HG03521 (cell line): ENCODE data around the gene MDK.
A peak's percentile ranks its signal among the peaks of the same experiment; 100 is the strongest.

Experiments used
- ATAC-seq: cut with Tn5 transposase; IDR thresholded peaks from one replicate; pipeline ENCODE4 v1.9.1; 2021; ENCODE audit warnings: mild to moderate bottlenecking, moderate library complexity; ENCODE audit not compliant: unreplicated experiment

The MDK gene

DNA sequence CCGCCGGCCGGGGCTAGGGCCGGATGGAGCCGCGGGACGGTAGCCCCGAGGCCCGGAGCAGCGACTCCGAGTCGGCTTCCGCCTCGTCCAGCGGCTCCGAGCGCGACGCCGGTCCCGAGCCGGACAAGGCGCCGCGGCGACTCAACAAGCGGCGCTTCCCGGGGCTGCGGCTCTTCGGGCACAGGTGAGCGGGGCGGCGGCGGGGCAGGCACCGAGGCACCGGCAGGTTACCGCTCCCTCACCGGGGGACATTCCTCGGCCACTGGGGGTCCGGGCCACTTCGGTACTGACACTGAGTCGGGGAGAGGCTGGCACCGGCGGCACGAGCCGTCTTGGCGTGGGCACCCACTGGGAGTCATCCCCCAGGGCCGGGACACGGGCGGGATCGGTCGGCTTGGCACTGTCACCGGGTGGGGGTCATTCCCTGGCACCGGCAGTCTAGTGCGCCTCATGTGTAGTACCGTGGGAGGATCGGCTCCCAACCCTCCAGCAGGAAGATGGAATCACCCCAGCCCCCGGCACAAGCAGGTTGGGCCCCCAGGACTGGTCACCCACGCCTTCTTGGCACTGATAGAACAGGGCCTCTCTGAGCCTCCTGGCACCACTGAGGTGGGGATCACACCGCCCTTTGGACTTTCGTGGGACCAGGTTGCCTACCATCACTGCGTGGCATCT lies 33.7 kb upstream of the MDK start:
- ATAC-seq: no peak

DNA sequence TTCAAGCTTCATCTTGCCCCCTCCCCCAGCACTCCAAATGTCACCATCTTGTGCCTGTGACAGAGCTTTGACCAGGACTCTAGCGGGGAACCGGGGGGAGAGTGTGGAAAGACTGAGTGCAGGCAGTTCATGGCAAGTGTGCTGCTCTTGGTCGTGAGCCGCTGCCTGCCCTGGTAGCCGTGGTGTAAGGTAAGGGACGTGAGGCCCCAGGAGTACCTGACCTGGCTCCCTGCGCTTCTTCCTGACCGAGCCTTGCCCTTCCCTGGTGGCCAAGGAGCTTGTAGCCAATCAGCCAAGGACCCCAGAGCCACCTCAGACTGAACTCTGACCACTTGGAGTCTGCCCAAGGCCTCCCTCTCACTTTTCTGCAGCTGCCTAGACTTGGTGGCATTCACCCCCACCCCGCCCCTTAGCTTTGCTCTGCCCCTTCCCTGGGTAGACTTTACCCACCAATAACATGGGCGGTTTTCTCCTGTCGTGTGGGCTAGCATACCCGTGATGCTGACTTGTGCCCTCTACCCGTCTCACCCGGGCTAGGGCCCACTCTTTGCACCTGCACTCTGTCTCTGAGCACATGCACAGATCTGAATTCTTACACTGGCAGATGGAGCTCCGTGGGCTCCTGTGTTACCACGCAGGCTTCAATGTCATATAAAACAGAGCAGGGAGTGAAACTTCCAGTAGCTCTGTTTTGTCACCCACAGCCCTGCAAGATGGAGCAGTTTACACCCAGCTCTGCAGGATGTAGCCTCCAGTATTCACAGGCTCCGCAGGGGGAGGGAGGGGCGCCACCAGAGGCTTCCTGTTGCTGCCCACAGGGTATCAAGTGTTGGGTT lies 32.7 kb upstream of the MDK start:
- ATAC-seq: no peak

DNA sequence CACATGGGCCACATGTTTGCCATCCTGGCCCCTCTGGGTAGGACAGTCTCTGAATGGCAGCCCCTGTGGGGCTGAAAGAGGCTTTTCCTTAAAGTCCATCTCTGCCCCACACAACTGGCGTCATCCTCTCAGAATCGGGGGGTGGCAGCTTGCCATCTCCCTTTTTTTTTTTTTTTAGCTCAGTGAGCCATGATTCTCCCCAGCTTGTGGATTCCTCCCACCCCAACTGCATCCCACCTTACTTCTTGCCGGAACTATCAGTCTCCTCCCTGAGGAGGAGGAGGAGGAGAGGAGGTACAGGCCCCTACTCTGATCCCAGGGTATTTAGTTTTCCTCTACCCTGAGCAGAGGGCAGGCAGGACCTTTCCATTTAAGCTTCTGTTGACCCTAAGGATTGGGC lies 30.8 kb upstream of the MDK start:
- ATAC-seq: no peak

- no peak for ATAC-seq
These were observed 30.3 kb upstream of the MDK start for GRCh38 chr11:46351148-46351547.

DNA sequence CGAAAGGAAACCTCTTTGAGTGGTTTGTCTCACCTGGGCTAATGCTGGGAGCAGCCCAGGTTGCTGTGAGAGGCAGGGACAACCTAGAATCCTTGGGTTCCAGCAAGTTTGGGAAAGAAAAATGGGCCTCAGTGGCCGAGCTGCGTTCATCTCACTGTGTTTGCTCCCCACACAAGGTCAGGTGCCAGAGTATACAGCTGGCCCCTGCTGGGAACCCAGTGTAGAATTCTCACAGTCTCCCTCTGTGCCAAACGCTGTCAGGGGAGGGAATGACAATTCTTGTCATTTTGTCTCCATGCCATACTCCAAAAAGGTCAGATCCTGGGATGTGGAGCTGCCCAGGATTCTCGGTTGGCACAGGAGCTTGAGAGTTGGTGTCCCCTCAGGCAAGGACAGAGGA lies 29.9 kb upstream of the MDK start:
- ATAC-seq: no peak

GRCh38 chr11:46352063-46352841 lies 29.2 kb upstream of the MDK start:
- ATAC-seq: no peak

DNA sequence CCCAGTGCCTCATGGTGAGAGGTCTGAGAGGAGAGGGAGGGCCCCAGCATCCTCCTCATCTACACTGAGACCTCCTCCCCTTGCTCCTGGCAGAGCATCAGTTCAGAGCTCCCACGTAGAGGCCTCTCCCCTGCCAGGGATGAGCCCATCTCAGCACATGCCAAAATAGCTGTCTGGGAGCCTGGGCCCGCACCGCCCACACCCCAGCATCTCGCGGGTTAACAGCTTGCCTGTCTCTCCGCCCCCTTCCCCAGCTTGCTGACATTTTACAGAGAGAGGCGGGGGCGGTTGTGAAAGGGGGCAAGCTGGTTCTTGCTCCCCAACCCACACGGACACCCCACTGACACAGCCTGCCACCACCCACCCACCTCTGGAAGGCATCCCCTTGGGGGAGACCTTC lies 27.8 kb upstream of the MDK start:
- ATAC-seq: no peak

DNA sequence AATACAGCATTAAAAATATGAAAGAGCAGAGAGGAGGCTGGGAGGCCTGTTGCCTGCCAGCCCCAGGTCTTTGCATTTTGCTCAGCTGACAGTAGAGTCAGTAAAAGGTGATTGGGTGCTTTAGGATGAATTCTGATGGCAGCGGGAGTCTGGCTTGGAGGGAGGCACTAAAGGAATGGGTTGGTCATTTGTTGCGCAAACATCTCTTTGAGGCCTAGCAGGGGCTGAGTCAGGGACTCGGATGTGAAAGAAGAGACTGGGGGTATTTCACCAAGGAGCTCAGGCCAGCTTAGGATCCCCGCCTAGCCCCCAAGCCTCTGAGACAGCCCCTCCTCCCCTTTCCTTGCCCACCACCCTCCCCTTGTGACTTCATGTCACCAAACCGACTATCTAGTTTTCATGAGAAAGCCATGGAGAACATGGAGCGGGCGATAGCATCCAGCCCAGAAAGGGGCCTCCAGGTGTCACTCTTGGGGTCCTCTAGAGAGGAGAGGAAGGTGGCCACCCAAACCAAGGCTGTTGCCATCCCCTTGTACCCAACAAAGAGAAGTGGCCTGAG lies 24.5 kb upstream of the MDK start:
- ATAC-seq: no peak

GRCh38 chr11:46357483-46357936 lies 24.0 kb upstream of the MDK start:
- ATAC-seq: no peak

GRCh38 chr11:46359953-46360352 lies 21.5 kb upstream of the MDK start:
- ATAC-seq: no peak

- ATAC-seq: no peak
These were observed 20.6 kb upstream of the MDK start for GRCh38 chr11:46360878-46361277.

GRCh38 chr11:46361283-46362155 lies 19.9 kb upstream of the MDK start:
- ATAC-seq: peak; percentile 68

DNA sequence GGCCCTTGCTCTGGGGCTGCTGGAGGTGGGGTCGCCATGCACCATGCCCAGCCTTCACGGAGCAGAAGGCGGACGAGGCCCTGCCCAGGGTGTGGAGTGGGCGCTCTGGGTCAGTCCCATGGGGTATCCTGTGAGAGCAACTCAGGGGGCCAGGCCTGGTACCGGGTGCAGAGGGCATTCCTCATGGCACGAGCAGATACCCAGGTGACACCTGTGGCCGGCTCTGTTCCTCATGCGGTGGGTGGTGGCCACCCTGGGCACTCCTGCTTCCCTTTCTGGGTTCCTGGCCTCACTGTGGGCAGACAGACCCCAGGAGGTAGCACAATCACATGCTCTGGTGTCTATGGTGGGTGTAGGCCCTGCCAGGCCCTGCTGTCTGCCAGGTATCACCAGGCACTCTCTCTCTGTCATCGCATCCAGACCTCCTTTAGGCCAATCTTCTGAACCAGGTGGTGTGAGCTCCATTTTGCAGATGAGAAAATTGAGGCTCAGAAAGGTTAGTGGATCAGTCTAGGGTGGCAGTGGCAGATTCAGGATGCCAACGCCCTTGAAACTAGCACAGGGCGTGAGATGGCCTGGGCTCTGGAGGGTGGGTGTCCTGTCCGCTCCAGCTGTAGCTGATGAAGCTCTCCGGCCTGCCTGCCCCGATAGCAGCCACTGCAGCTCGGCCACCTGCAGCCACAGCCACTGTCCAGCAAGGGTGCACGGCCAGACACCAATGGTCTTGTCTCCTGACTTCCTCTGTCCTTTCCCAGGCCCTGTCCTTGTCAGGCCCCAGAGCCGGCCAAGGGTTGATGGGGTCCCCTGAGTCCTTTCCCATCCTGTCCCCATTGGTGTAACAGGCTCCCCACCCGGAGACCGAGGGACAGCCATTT lies 19.1 kb upstream of the MDK start:
- ATAC-seq: no peak

DNA sequence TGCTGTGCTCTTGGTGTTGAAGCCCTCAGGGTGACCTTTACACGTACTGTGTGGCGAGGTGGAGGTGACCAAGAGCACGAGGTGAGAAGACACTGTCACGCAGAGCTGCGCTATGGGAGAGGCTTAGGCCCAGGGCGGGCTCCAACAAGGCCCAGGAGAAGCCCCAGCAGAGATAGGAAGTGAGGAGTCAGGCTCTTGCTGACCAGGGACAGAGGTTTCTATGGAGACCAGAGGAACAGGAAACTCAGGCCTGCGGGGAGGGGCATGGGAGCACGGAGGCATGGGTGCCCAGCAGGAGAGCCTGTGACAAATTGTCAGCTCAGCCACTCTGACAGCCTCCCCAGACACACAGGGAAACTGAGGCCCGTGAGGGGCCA lies 18.4 kb upstream of the MDK start:
- ATAC-seq: no peak

DNA sequence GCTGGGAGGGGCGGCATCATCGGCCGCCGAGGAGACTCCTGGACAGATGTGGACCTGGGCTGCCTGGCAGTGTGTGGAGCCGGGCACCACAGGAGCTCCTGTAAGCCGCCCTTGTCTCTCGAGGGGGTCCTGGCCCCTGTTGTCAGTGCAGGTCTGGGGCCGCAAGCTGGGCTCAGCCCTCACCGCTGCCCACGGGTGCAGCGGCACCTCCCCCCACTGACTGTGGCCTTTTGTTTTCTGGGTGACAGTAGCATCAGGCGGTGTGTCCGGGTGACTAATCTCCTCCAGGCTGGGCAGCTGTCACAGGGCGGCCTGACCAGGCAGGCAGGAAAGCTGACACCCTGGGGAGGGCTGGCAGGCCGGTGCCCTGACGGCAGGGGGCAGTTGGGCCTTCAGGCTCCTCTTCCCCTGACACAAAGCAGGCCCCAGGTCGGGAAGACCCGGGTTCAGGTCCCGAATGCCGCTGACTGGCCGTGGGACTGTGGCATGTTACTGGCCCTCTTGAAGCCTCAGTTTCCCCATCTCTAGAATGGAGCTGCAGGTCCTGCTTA lies 17.9 kb upstream of the MDK start:
- no peak for ATAC-seq

- ATAC-seq: no peak
These were observed 17.4 kb upstream of the MDK start for GRCh38 chr11:46364056-46364455.

GRCh38 chr11:46364791-46365190 lies 16.7 kb upstream of the MDK start:
- ATAC-seq: no peak

DNA sequence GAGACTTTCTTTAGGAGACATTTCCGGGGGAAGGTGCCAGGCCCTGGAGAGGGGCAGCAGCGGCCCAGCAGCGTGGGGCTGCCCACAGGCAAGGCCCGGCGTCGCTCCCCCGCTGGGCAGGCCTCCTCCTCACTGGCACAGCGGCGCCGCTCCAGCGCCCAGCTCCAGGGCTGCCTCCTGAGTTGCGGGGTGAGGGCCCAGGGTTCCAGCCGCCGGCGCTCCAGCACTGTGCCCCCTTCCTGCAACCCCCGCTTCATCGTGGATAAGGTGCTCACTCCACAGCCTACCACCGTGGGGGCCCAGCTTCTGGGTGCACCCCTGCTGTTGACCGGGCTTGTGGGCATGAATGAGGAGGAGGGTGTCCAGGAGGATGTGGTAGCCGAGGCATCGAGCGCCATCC lies 15.2 kb upstream of the MDK start:
- no peak for ATAC-seq

DNA sequence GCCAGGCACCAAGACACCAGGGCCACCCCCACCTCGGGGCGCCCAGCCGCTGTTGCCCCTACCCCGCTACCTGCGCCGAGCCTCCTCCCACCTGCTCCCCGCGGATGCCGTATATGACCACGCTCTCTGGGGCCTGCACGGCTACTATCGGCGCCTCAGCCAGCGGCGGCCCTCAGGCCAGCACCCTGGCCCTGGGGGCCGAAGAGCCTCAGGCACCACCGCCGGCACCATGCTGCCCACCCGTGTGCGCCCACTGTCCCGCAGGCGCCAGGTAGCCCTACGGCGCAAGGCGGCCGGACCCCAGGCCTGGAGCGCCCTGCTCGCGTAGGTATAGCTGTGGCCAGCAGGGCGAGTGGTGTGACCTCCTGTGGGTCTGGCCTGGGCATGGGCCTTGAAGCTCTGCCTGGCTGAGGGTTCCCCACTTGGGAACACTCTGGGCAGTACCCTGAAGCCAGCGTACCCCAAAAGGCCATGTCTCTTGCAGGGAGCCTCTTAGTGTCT lies 14.8 kb upstream of the MDK start:
- no peak for ATAC-seq
